HG03139 (cell line): ENCODE measurements around the gene C12orf57.
A peak's percentile ranks its signal among the peaks of the same experiment; 100 is the strongest.

Experiments used
- ATAC-seq: cut with Tn5 transposase; IDR thresholded peaks from one replicate; pipeline ENCODE4 v1.9.1; 2021; ENCODE audit not compliant: unreplicated experiment

C12orf57 gene

DNA sequence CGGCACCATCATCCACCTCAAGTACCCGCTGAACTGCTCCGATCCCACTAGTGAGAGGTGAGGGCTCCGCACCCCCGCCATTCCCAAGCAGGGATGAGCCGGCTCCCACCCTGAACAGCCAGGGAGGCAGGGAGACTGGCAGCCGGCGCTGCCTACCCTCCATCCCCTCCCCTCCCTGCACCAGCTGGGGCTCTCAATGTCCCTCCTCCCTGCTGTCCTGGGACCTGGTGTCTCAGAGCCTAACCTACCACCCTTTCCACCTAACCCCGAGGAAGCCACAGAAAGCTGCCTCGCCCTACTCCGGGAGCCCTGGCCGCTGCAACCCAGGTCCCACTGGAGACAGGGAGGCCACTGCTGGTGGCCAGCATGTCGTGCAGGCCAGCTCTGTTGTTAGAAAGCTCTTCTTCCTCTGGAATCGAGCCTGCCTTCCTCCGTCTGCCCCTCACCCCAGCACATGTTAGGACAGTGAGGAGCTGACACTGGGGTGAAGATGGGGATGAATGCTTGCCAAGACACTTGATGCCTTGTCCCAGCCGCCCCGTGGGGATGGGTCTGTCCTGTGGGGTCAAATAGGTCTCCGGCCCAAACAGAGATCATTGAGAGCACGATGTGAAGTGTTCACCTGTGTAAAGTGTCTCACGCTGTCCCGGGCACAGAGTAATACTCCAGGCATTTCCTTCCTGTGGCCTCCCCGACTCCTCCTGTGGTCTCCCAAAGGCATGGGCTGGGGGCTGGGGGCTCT lies 8.5 kb downstream of the C12orf57 start:
- no peak for ATAC-seq

DNA sequence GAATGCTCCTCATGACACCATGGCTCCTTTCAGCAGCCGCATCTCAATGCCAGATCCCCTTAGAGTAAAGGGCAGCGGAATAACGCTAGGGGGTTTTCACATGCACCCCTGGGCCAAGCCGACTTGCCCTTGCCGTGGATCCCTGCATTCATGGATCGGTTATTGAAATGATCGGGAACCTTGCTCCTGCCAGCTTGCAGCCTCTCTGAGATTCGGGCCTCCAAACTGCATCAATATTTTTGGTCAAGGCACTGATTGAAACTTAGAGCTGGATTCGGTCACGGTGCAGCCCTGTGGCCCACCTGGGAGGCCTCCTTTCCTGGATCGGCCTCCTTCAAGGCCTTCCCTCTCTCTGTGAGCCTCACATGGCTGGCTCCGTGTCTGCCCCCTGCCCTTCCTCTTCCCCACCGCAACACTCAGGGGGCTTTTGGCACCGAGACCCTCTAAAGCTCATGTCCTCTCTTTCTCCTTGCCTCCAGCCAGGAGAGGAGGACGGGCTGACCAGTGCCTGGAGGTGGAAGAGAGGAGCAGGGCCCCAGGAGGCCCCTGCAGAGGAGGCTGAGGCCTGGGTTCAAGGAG lies 9.1 kb downstream of the C12orf57 start:
- no peak for ATAC-seq

DNA sequence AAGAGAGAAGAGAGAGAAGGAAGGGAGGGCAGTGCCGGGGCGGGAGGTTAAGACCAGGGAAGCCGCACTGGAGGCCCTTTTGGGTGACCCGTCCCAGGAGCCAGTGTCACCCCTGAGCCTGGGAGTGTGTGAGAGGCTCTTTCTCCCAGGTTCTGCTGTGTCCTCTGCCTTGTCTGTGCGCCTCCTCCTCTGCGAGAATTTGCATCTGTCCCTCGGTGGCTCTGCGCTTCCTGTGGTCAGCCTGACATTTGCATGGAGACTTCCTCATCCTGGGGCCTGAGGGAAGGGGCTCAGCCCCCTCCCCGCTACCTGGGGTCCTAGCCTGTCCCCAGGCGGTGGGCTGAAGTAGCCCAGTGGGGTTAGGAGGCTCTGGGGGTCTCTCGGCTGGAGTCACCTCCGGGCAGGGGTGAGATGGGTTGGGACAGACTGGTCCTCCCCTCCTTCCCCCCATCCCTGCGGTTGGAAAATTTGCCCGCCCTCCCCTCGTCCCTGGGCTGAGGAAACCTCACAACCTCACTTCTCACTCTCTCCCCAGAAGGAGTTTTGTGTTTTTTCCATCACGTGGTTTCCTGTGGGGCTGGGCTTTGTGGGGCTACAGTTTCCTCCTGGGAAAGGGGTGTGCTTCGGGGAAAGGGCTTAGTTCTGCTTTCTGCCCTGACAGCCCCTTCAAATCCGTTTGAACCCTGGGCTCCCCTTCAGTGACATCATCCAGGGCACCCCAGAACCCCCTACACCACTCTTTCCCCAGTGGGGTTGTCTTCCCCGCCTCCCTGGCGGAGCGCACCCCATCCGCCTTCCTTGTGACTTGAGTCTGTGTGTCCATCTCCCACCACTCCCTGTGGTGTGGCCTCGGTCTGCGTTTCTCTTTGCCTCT lies 9.9 kb downstream of the C12orf57 start:
- peak; percentile 47 for ATAC-seq

GRCh38 chr12:6954316-6955107 lies 10.7 kb downstream of the C12orf57 start:
- no peak for ATAC-seq

- no peak for ATAC-seq
These were observed 11.5 kb downstream of the C12orf57 start for GRCh38 chr12:6955108-6956020.

DNA sequence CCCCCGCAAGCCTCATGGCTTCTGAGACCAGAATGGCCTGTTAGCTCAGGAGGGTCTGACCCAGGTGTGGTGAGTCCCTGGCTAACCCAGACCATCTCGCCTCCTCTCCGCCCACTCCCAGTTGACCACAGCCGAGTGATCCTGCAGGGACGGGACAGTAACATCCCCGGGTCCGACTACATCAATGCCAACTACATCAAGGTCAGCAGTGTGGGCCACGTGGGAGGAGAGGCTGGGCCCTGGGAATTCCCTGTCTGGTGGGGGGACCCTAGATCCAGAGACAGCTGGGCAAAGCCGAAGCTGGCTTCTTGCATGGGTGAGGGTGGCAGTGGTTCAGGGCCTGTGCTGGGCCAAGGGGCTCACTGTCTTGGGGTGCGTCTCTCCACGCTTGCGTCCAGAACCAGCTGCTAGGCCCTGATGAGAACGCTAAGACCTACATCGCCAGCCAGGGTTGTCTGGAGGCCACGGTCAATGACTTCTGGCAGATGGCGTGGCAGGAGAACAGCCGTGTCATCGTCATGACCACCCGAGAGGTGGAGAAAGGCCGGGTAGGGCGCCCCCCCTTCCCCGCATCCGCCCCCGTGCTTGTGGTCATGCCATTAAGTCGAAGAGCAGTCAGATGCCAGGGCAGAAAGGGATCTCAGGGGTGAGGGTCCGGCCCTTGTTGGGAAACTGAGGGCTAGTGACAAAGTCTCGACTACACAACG lies 12.4 kb downstream of the C12orf57 start:
- no peak for ATAC-seq

DNA sequence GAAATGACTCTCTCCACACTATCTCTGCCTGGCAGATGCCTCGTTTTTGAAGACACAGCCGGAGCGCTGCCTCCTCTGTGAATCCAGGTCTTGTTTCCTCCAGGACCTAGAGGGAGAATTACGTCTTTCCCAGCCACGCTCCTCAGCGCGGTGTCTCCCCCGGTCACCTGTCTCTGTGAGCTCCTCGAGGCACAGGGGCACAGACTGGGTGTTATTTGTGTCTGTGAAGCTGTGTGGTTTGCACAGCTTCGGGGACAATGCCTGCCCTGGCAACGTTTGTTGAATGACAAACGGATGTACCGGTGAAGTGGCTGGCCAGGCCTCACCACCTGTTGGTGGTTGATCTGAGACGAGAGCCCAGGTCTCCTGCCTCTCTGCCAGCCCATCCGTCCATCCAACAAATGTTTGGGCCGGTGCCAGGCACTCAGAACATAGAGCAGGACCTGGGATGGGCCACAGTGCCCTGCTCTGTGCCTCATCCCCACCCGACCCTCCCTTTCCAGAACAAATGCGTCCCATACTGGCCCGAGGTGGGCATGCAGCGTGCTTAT lies 13.4 kb downstream of the C12orf57 start:
- no peak for ATAC-seq

GRCh38 chr12:6957741-6958608 lies 14.2 kb downstream of the C12orf57 start:
- no peak for ATAC-seq

DNA sequence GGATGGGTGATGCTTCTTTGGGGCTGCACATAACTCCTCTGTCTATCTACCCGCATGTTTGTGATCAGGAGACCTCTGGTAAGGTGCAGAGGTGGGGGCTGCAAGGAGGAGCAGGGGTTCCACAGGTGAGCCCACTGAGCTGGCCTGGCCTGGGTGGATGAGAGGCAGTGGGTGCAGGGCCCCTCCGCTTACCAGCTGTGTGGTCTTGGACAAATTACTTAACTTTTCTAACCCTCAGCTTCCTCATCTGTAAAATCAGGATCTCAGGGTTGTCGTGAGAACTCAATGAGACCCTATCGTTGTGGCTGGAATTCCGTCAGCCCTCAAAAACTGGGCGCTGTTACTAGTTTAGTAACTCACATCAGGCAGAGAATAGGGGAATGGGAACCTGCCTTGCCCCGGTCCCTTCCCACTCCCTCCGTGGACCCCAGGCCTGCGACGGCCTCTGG lies 14.8 kb downstream of the C12orf57 start:
- no peak for ATAC-seq

GRCh38 chr12:6959058-6959804 lies 15.4 kb downstream of the C12orf57 start:
- ATAC-seq = peak; percentile 44

DNA sequence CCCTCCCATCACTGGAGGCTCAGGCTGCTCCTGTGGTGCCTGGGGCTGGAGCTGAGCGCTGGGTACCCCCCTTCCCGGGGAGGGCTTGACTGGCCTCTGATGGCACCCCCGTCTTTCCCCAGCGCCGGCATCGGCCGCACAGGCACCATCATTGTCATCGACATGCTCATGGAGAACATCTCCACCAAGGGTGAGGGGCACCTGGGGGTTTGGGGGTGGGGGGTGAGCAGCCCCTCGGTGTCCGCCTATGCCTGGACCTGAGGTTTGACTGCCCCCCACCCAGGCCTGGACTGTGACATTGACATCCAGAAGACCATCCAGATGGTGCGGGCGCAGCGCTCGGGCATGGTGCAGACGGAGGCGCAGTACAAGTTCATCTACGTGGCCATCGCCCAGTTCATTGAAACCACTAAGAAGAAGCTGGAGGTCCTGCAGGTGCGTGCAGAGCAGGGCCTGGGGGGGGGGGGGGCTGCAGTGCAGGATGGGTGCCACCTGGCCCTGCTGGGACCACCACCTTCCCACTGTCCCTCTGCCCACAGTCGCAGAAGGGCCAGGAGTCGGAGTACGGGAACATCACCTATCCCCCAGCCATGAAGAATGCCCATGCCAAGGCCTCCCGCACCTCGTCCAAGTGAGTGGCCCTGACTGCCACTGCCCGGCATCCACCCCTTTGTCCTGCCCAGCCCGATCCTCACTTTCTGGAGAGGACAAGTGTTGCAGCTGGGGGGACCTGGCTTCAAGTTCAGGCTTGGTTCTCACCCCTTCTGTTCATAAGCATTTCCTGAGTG lies 16.2 kb downstream of the C12orf57 start:
- ATAC-seq = no peak

- no peak for ATAC-seq
These were observed 16.9 kb downstream of the C12orf57 start for GRCh38 chr12:6960593-6961277.

- ATAC-seq = no peak
These were observed 17.5 kb downstream of the C12orf57 start for GRCh38 chr12:6961278-6961694.

- no peak for ATAC-seq
These were observed 18.0 kb downstream of the C12orf57 start for GRCh38 chr12:6961695-6962284.

GRCh38 chr12:6962285-6963015 lies 18.6 kb downstream of the C12orf57 start:
- no peak for ATAC-seq
